Gastrocnemius medialis (tissue), 4 donors: Measurements from ENCODE around the gene ZBBX.

ENCODE experiments used
- CTCF ChIP-seq, 5 experiments: fragments of 450-650 bp in 3 of 5; fragments of 200-600 bp in 2 of 5; sonication (generic) in 2 of 5; IDR thresholded peaks in 4 of 5; conservative IDR thresholded peaks in 1 of 5; 1 replicate in 4 of 5; 2 replicates in 1 of 5; pipeline ENCODE4 v1.5.1; 2016 to 2019; ENCODE audit warnings: antibody characterized with exemption in 5 of 5, mild to moderate bottlenecking in 3 of 5, moderate library complexity in 3 of 5
- POLR2A ChIP-seq, 2 donors: fragments of 450-650 bp; IDR thresholded peaks; one replicate each; pipeline ENCODE4 v1.6.1; 2017; ENCODE audit warnings: antibody characterized with exemption in 2 of 2, mild to moderate bottlenecking in 2 of 2, moderate library complexity in 2 of 2

- no peak for TF ChIP-seq POLR2A (IDR thresholded peaks at IDR 0.05)
- TF ChIP-seq CTCF (IDR thresholded peaks at IDR 0.05 in 4 of 5, conservative IDR thresholded peaks at IDR 0.05 in 1 of 5) = no peak
These were observed 138.8 kb downstream of the ZBBX start for GRCh38 chr3:167241048-167241845.
